Kidney (tissue), 14 donors: ENCODE measurements around the gene ELAPOR1. TPM values are rescaled to one million over a fixed set of nuclear protein-coding genes. Genes with fewer than 3 reads are reported as not detected.

Source experiments
- DNase-seq, 5 donors: peaks; one replicate each; pipeline ENCODE4 v3.0.0-alpha.2; 2013 to 2020
- FAIRE-seq: peaks from 2 replicates; lab custom pipeline; 2012; peaks lifted over from hg19 to GRCh38; lab: Jason Lieb, UNC
- H3K27ac ChIP-seq, 2 donors: one replicate each; pipeline ENCODE4 v1.7.0; 2013; ENCODE audit warnings: low read depth in 2 of 2, low read length in 2 of 2, inconsistent platforms in 1 of 2
- H3K27me3 ChIP-seq: one replicate; pipeline ENCODE4 v1.7.1; 2013; ENCODE audit warnings: low read length, inconsistent platforms; ENCODE audit not compliant: control insufficient read depth, insufficient read depth
- H3K36me3 ChIP-seq, 3 donors: one replicate each; pipeline versions ENCODE4 v1.7.0 to v1.7.1; 2013; ENCODE audit warnings: low read length in 3 of 3, control low read depth in 1 of 3, inconsistent platforms in 1 of 3; ENCODE audit not compliant: insufficient read depth in 3 of 3, control insufficient read depth in 2 of 3
- H3K4me1 ChIP-seq, 3 donors: one replicate each; pipeline versions ENCODE4 v1.7.0 to v1.7.1; 2013; ENCODE audit warnings: low read length in 3 of 3, inconsistent platforms in 1 of 3, low read depth in 1 of 3; ENCODE audit not compliant: control insufficient read depth in 2 of 3, insufficient read depth in 2 of 3
- H3K4me3 ChIP-seq, 3 donors: one replicate each; pipeline versions ENCODE4 v1.7.0 to v1.8.1; 2013; ENCODE audit warnings: low read length in 3 of 3, control low read depth in 1 of 3, inconsistent platforms in 1 of 3
- H3K9ac ChIP-seq, 3 donors: one replicate each; pipeline versions ENCODE4 v1.7.0 to v1.7.1; 2013; ENCODE audit warnings: low read length in 3 of 3, control low read depth in 1 of 3, inconsistent platforms in 1 of 3
- H3K9me3 ChIP-seq, 3 donors: one replicate each; pipeline versions ENCODE4 v1.7.0 to v1.7.1; 2013; ENCODE audit warnings: low read length in 3 of 3, control low read depth in 1 of 3, inconsistent platforms in 1 of 3; ENCODE audit not compliant: control insufficient read depth in 2 of 3, insufficient read depth in 1 of 3
- intact Hi-C: fragments of 100-400 bp; cut with DNase I; formaldehyde crosslinking; loops from one replicate; pipeline ENCODE4 v1.11.1; 2022
- polyA plus RNA-seq: library from polyadenylated mRNA; stranded (reverse); fragments of 350-450 nt; fragmentation: Illumina TruSeq; extraction: RNeasy Lipid Tissue Mini Kit (QIAGEN cat#74804); gene quantifications from one replicate; pipeline ENCODE4 v1.2.3, GENCODE V29; 2014; ENCODE audit warnings: low read depth, low replicate concordance; ENCODE audit not compliant: insufficient read depth
- total RNA-seq: library from RNA; stranded (reverse); fragmentation: NEBNext Ultra II Directional; extraction: Animal tissue kit (Norgen Biotek cat#: 25700); gene quantifications from one replicate; pipeline ENCODE4 v1.2.1, GENCODE V29; 2021
- TF ChIP-seq, protein P1 (sequence below): IDR thresholded peaks from 3 replicates; pipeline ENCODE4 v1.5.1; 2012; ENCODE audit warnings: mild to moderate bottlenecking, moderate library complexity, borderline replicate concordance; ENCODE audit not compliant: insufficient read depth; ENCODE audit errors: extremely low read depth
- donor health status: control.
- donor health status: control.
- donor health status: control.
- donor health status: control.
- donor health status: control.
- donor health status: DM: yes; HTN: yes; CAD: no.
- donor health status: Normal renal cell carcinoma (clear cell type).

Gene ELAPOR1
- total and polyA plus RNA-seq, 2 donors from 2014 or later = 0.28 to 1.3 TPM

DNA sequence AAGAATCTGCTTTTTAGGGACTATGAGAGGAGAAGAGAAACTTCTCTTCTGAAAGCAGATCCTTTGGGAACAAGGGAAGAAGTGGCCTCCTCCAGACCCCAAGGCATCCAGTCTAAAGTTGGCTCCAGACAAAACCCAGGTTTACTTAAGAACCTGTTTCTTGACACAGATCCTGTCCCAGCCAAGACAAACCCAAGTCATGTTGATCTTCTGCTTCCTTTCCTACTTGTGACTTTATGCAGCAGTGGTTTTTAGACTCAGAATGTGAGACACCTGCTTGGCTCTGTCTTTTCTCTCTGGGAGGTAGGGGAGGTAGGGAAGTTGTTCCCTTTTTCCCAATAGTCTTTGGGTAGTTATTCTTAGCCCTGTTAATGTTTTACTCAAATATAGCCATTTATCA, 38.3 kb downstream of the ELAPOR1 start:
- TF ChIP-seq, protein P1, sequence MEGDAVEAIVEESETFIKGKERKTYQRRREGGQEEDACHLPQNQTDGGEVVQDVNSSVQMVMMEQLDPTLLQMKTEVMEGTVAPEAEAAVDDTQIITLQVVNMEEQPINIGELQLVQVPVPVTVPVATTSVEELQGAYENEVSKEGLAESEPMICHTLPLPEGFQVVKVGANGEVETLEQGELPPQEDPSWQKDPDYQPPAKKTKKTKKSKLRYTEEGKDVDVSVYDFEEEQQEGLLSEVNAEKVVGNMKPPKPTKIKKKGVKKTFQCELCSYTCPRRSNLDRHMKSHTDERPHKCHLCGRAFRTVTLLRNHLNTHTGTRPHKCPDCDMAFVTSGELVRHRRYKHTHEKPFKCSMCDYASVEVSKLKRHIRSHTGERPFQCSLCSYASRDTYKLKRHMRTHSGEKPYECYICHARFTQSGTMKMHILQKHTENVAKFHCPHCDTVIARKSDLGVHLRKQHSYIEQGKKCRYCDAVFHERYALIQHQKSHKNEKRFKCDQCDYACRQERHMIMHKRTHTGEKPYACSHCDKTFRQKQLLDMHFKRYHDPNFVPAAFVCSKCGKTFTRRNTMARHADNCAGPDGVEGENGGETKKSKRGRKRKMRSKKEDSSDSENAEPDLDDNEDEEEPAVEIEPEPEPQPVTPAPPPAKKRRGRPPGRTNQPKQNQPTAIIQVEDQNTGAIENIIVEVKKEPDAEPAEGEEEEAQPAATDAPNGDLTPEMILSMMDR = no peak

GRCh38 chr1:109156916-109157385, 43.0 kb downstream of the ELAPOR1 start:
- Histone ChIP-seq H3K4me1 (peaks cover 0 to 7% (median 5%) of the 10 kb centered on the region in 3 donors), H3K36me3 (no peaks in the 10 kb centered on the region), H3K9me3 (no peaks in the 10 kb centered on the region), H3K27me3 (no peaks in the 10 kb centered on the region), H3K27ac (no peak overlapping the region), H3K9ac (no peak overlapping the region), H3K4me3 (no peak overlapping the region)
- TF ChIP-seq, protein P1 = no peak
- no peak for DNase-seq
- intact Hi-C loops = no loop called here
- no peak for FAIRE-seq

More for the DNA sequence above, 38.3 kb downstream of the ELAPOR1 start:
- no peaks in the 10 kb centered on the region for H3K9me3 ChIP-seq
- no peak overlapping the region for H3K4me3 ChIP-seq
- H3K36me3 ChIP-seq = no peaks in the 10 kb centered on the region
- no peak overlapping the region for H3K9ac ChIP-seq
- no peaks in the 10 kb centered on the region for H3K27me3 ChIP-seq
- FAIRE-seq (no peak), DNase-seq (no peak)
- H3K27ac ChIP-seq = peak overlapping the region in 1 of 2 donors; percentile 14
- H3K4me1 ChIP-seq = peaks cover 6 to 34% (median 16%) of the 10 kb centered on the region in 3 donors
- intact Hi-C loops = no loop called here

DNA sequence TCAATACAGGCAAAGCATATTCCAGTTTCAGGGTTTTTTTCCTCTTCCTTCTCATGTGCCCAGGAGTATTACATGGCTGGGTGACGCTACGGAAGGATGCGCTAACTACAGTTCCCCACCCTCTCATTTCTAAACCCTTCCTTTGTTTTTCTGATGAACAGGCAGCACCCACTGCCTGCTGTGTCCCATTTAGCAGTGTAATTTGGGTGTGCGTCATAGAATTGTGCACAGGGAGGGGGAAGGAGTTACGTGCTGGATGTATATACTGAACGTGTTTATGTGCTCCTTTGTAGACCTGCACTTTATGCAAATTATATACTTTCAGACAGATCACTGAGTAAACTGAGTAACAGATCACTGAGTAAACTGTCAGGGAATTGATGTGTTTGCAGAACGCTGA, 44.5 kb downstream of the ELAPOR1 start:
- H3K4me3 ChIP-seq = no peak overlapping the region
- FAIRE-seq (no peak), DNase-seq (no peak)
- TF ChIP-seq, protein P1 = no peak
- intact Hi-C loops = no loop called here
- no peak overlapping the region for H3K27ac ChIP-seq
- H3K9me3 ChIP-seq = no peaks in the 10 kb centered on the region
- H3K4me1 ChIP-seq = peaks cover 2 to 9% (median 4%) of the 10 kb centered on the region in 3 donors
- H3K9ac ChIP-seq = no peak overlapping the region
- no peaks in the 10 kb centered on the region for H3K36me3 ChIP-seq
- no peaks in the 10 kb centered on the region for H3K27me3 ChIP-seq

- no peak overlapping the region for H3K4me3 ChIP-seq
- H3K4me1 ChIP-seq = peaks cover 2 to 9% (median 4%) of the 10 kb centered on the region in 3 donors
- H3K27me3 ChIP-seq = no peaks in the 10 kb centered on the region
- no peaks in the 10 kb centered on the region for H3K9me3 ChIP-seq
- H3K9ac ChIP-seq = no peak overlapping the region
- no peaks in the 10 kb centered on the region for H3K36me3 ChIP-seq
- FAIRE-seq (no peak), DNase-seq (no peak)
- no peak overlapping the region for H3K27ac ChIP-seq
- TF ChIP-seq, protein P1 = no peak
- intact Hi-C loops = no loop called here
Measured at GRCh38 chr1:109159326-109159725, 45.4 kb downstream of the ELAPOR1 start.
